ENCODE measurements around the gene POLR2E. TPM values are rescaled to one million over a fixed set of nuclear protein-coding genes. Genes with fewer than 3 reads are reported as not detected.

The POLR2E gene
- total and polyA plus RNA-seq, 9 of the 15 experiments (the other 6 are each of a cell fraction or from before 2014, with no cell fraction given) = 3.4 to 413 (median 244) TPM

DNA sequence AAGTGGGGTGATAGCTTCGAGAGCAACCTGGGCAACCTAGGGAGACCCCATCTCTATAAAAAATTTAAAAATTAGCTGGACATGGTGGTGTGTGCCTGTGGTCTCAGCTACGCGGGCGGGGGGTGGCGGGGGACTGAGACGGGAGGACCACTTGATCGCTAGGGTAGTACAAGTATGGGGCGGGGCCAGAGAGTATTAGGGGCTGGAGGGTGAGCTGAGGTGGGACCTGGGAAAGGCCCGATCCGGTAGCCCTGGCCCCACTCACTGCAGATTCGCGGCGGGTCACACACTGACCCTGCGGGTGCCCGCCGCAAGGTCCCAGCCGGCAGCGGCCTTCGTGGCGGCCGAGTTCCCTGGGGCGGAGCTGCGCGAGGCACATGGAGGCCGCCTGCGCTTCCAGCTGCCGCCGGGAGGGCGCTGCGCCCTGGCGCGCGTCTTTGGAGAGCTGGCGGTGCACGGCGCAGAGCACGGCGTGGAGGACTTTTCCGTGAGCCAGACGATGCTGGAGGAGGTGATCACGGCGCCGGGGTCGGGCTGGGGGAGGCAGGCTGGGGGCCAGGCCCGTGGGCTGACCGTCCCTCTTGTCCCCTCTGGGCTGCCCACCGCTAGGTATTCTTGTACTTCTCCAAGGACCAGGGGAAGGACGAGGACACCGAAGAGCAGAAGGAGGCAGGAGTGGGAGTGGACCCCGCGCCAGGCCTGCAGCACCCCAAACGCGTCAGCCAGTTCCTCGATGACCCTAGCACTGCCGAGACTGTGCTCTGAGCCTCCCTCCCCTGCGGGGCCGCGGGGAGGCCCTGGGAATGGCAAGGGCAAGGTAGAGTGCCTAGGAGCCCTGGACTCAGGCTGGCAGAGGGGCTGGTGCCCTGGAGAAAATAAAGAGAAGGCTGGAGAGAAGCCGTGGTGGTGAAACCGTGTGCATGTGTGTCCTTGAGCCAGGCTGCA, 30.2 kb downstream of the POLR2E start (continued):
- TF ChIP-seq, protein P1, sequence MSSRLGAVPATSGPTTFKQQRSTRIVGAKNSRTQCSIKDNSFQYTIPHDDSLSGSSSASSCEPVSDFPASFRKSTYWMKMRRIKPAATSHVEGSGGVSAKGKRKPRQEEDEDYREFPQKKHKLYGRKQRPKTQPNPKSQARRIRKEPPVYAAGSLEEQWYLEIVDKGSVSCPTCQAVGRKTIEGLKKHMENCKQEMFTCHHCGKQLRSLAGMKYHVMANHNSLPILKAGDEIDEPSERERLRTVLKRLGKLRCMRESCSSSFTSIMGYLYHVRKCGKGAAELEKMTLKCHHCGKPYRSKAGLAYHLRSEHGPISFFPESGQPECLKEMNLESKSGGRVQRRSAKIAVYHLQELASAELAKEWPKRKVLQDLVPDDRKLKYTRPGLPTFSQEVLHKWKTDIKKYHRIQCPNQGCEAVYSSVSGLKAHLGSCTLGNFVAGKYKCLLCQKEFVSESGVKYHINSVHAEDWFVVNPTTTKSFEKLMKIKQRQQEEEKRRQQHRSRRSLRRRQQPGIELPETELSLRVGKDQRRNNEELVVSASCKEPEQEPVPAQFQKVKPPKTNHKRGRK (tag; IDR thresholded peaks at IDR 0.05) = no peak
- TF ChIP-seq ZBTB5 (IDR thresholded peaks at IDR 0.05) = no peak
- no peak for TF ChIP-seq ZFP91 (CRISPR knock-in tag; IDR thresholded peaks at IDR 0.05)
- no peak for TF ChIP-seq TOE1 (IDR thresholded peaks at IDR 0.05; ENCODE audit: borderline replicate concordance)
- TF ChIP-seq TOE1 (CRISPR knock-in tag; IDR thresholded peaks at IDR 0.05; ENCODE audit: borderline replicate concordance, low read depth) = no peak
- peak; percentile 54 for TF ChIP-seq POLR2G (IDR thresholded peaks at IDR 0.05; ENCODE audit: low read depth, low read length)
- no peak for TF ChIP-seq FOXM1 (IDR thresholded peaks at IDR 0.05; ENCODE audit: low read depth)
- no peak for TF ChIP-seq FOXM1 (CRISPR knock-in tag; IDR thresholded peaks at IDR 0.05; ENCODE audit: low read depth)
- no peak for TF ChIP-seq ZNF41 (CRISPR knock-in tag; conservative IDR thresholded peaks at IDR 0.05)
- no peak for TF ChIP-seq PTRF (tag; IDR thresholded peaks at IDR 0.05)
- TF ChIP-seq, protein P2, sequence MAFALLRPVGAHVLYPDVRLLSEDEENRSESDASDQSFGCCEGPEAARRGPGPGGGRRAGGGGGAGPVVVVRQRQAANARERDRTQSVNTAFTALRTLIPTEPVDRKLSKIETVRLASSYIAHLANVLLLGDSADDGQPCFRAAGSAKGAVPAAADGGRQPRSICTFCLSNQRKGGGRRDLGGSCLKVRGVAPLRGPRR (CRISPR knock-in tag; IDR thresholded peaks at IDR 0.05) = no peak
- TF ChIP-seq ZKSCAN3 (CRISPR knock-in tag; IDR thresholded peaks at IDR 0.05) = no peak
- TF ChIP-seq, protein P3, sequence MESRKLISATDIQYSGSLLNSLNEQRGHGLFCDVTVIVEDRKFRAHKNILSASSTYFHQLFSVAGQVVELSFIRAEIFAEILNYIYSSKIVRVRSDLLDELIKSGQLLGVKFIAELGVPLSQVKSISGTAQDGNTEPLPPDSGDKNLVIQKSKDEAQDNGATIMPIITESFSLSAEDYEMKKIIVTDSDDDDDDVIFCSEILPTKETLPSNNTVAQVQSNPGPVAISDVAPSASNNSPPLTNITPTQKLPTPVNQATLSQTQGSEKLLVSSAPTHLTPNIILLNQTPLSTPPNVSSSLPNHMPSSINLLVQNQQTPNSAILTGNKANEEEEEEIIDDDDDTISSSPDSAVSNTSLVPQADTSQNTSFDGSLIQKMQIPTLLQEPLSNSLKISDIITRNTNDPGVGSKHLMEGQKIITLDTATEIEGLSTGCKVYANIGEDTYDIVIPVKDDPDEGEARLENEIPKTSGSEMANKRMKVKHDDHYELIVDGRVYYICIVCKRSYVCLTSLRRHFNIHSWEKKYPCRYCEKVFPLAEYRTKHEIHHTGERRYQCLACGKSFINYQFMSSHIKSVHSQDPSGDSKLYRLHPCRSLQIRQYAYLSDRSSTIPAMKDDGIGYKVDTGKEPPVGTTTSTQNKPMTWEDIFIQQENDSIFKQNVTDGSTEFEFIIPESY (CRISPR knock-in tag; IDR thresholded peaks at IDR 0.05) = peak; percentile 94
- TF ChIP-seq, protein P4, sequence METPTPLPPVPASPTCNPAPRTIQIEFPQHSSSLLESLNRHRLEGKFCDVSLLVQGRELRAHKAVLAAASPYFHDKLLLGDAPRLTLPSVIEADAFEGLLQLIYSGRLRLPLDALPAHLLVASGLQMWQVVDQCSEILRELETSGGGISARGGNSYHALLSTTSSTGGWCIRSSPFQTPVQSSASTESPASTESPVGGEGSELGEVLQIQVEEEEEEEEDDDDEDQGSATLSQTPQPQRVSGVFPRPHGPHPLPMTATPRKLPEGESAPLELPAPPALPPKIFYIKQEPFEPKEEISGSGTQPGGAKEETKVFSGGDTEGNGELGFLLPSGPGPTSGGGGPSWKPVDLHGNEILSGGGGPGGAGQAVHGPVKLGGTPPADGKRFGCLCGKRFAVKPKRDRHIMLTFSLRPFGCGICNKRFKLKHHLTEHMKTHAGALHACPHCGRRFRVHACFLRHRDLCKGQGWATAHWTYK (CRISPR knock-in tag; IDR thresholded peaks at IDR 0.05) = no peak
- TF ChIP-seq HNRNPUL1 (IDR thresholded peaks at IDR 0.05; ENCODE audit: low read length) = no peak
- no peak for TF ChIP-seq TFAM (CRISPR knock-in tag; conservative IDR thresholded peaks at IDR 0.05)
- TF ChIP-seq LCOR (CRISPR knock-in tag; IDR thresholded peaks at IDR 0.05) = no peak
- no peak for TF ChIP-seq MAFG (tag; conservative IDR thresholded peaks at IDR 0.05)

All from K562 (cell line).